Astrocyte of the cerebellum (primary cell): ENCODE measurements around the gene CARD11.

Experiments used
- DNase-seq: peaks from one replicate; pipeline ENCODE4 v3.0.0-alpha.2; 2011; ENCODE audit warnings: low read depth
- H3K4me3 ChIP-seq: 2 replicates; pipeline ENCODE4 v1.5.1; 2011; ENCODE audit warnings: mild to moderate bottlenecking, low read depth, low read length, moderate library complexity
- CTCF ChIP-seq: IDR thresholded peaks from 2 replicates; pipeline ENCODE4 v1.5.1; 2012; ENCODE audit warnings: low read length, low read depth, moderate library complexity, mild to moderate bottlenecking; ENCODE audit errors: missing control alignments
- in situ Hi-C: cut with HindIII; loops from 2 replicates; pipeline ENCODE4 v1.10.0; 2017; ENCODE audit warnings: low sequenced_read_pairs

The CARD11 gene

GRCh38 chr7:3005257-3005656 is 38.4 kb downstream of the CARD11 start:
- TF ChIP-seq CTCF, result no peak
- in situ Hi-C loops, result no loop called here
- DNase-seq, result no peak
- no peak overlapping the region for H3K4me3 ChIP-seq

DNA sequence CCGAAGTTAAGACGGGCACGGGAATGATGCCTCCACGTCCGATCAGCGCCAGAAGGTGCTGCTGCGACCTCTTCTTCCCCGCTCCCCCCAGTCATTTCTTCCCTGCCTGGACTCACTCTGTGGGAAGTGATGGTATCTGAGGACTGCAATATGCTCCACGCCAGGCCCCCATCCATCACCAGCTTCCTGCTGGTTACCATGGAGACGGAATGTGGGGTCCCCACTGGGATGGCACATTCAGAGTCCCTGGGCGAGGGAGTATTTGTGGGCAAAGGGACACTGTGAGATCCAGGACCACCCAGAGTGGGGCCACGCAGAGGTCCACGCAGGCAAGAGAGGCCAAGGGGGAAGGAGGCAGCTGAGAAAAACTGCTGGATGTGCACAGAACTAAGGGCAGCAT is 39.7 kb downstream of the CARD11 start:
- H3K4me3 ChIP-seq, result no peak overlapping the region
- DNase-seq, result no peak
- no peak for TF ChIP-seq CTCF
- in situ Hi-C loops, result no loop called here

DNA sequence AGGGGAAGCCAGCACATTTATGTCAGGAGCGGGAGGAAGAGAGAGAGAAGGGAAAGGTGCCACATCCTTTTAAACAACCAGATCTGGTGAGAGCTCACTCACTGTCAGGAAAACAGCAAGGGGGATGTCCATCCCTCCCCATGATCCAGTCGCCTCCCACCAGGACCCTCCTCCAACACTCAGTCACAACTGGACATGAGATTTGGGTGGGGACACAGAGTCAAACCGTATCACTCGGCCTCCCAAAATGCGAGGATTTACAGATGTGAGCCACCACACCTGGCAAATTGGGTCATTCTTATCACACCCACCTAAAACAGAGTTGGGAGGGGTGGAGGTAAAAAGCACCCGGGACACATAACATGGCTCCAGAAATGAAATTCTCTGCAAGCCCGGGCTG is 41.0 kb downstream of the CARD11 start:
- in situ Hi-C loops, result no loop called here
- DNase-seq, result no peak
- TF ChIP-seq CTCF, result no peak
- no peak overlapping the region for H3K4me3 ChIP-seq

- DNase-seq, result no peak
- in situ Hi-C loops, result no loop called here
- no peak for TF ChIP-seq CTCF
- H3K4me3 ChIP-seq, result no peak overlapping the region
These were observed 43.1 kb downstream of the CARD11 start for GRCh38 chr7:3000566-3000965.

DNA sequence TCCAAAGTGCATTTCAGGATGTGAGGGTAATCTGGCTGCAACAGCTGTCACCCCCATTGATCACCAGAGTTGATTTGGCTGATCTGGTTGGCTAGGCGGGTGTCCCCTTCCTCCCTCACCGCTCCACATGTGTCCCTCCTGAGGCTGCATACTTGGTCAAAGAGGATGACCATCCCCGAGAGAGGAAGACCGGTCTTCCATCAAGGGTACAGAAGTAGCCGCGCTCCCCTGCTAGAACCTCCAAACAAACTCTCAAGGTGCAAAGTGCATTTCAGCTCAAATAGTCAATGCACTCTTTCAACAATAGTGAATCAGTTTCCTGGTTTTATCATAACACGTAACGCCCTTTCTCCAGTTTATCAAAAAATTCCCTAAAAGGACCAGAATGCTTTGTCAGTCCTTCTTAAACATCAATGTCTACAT is 44.6 kb downstream of the CARD11 start:
- no peak for TF ChIP-seq CTCF
- in situ Hi-C loops, result no loop called here
- DNase-seq, result no peak

GRCh38 chr7:2997014-2997413 is 46.7 kb downstream of the CARD11 start:
- no peak for TF ChIP-seq CTCF
- in situ Hi-C loops, result no loop called here
- no peak for DNase-seq
- H3K4me3 ChIP-seq, result no peak overlapping the region

More for the DNA sequence above, 44.6 kb downstream of the CARD11 start:
- no peak overlapping the region for H3K4me3 ChIP-seq

DNA sequence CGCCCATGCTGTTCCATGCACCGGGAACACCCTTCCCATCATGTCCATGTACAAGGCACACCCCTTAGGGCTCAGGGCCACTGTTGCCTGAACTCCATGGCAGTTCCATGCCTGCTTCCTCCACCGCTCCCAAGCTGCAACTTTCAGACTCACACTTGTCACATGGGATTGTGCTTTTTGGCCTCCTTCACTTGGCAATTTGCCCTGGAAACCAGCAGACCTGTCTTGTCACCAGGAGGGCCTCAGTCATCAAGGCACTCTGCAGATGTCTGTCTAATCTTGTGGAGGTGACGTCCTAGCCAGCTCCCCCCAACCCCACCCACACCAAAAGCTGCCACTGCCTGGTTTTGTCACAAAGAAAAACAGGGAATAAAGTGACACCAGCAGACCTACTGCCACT is 47.5 kb downstream of the CARD11 start:
- no peak for TF ChIP-seq CTCF
- DNase-seq, result no peak
- no peak overlapping the region for H3K4me3 ChIP-seq
- in situ Hi-C loops, result no loop called here
